Stimulated activated CD8-positive, alpha-beta memory T cell treated with anti-CD3 and anti-CD28 coated beads, Interleukin-12 subunit alpha, Interleukin-12 subunit beta, amount 100 ng/mL, for 24 hours (primary cell): ENCODE measurements around the gene PLEKHD1.
"Not testable (repeated sequence)": the region's sequence is repeated elsewhere in the genome, so short reads cannot be mapped to it uniquely, and the experiment has no call there.

Experiments
- DNase-seq: peaks from one replicate; pipeline ENCODE4 v3.0.0-alpha.2; 2020; ENCODE audit errors: extremely low read depth

Gene PLEKHD1

GRCh38 chr14:69481815-69482568 lies 2.5 kb upstream of the PLEKHD1 start:
- no peak for DNase-seq

- no peak for DNase-seq
Measured at GRCh38 chr14:69483765-69484443, 624 bp upstream of the PLEKHD1 start.

- no peak for DNase-seq
Measured at GRCh38 chr14:69485315-69485660, 760 bp downstream of the PLEKHD1 start.

GRCh38 chr14:69485701-69486100 lies 1.2 kb downstream of the PLEKHD1 start:
- no peak for DNase-seq

- no peak for DNase-seq
Measured at GRCh38 chr14:69487226-69487625, 2.7 kb downstream of the PLEKHD1 start.

- no peak for DNase-seq
Measured at GRCh38 chr14:69487771-69488170, 3.2 kb downstream of the PLEKHD1 start.

GRCh38 chr14:69489495-69489894 lies 5.0 kb downstream of the PLEKHD1 start:
- no peak for DNase-seq

- DNase-seq, result no peak
Measured at GRCh38 chr14:69490219-69490918, 5.8 kb downstream of the PLEKHD1 start.

- no peak for DNase-seq
Measured at GRCh38 chr14:69491193-69491592, 6.7 kb downstream of the PLEKHD1 start.

GRCh38 chr14:69493038-69493437 lies 8.5 kb downstream of the PLEKHD1 start:
- no peak for DNase-seq

GRCh38 chr14:69493791-69494190 lies 9.3 kb downstream of the PLEKHD1 start:
- DNase-seq, result no peak

GRCh38 chr14:69495341-69495921 lies 10.9 kb downstream of the PLEKHD1 start:
- no peak for DNase-seq

- DNase-seq, result not testable (repeated sequence)
Measured at GRCh38 chr14:69497866-69498265, 13.3 kb downstream of the PLEKHD1 start.

GRCh38 chr14:69498286-69498685 lies 13.8 kb downstream of the PLEKHD1 start:
- not testable (repeated sequence) for DNase-seq

- no peak for DNase-seq
Measured at GRCh38 chr14:69499436-69499835, 14.9 kb downstream of the PLEKHD1 start.

- no peak for DNase-seq
Measured at GRCh38 chr14:69500096-69500495, 15.6 kb downstream of the PLEKHD1 start.

GRCh38 chr14:69500736-69501135 lies 16.2 kb downstream of the PLEKHD1 start:
- DNase-seq, result no peak

- no peak for DNase-seq
Measured at GRCh38 chr14:69501423-69501838, 16.9 kb downstream of the PLEKHD1 start.

- no peak for DNase-seq
Measured at GRCh38 chr14:69504775-69505174, 20.2 kb downstream of the PLEKHD1 start.

GRCh38 chr14:69505338-69506240 lies 21.1 kb downstream of the PLEKHD1 start:
- no peak for DNase-seq

- DNase-seq, result no peak
Measured at GRCh38 chr14:69506241-69506595, 21.7 kb downstream of the PLEKHD1 start.
